Endometrial microvascular endothelial cells (primary cell): ENCODE measurements around the gene HSPG2. TPM values are rescaled to one million over a fixed set of nuclear protein-coding genes. Genes with fewer than 3 reads are reported as not detected.
"Not testable (repeated sequence)": the region's sequence is repeated elsewhere in the genome, so short reads cannot be mapped to it uniquely, and the experiment has no call there.

Experiments used
- in situ Hi-C: cut with HindIII; loops from 2 replicates; pipeline ENCODE4 v1.10.0; 2017; ENCODE audit warnings: low sequenced_read_pairs, low pct_unique_long_range_greater_than_20kb; ENCODE audit errors: inconsistent ontology term
- total RNA-seq: library from RNA; depleted of rRNA; stranded (reverse); fragments of >200 nt; gene quantifications from one replicate; pipeline ENCODE4 v1.2.3, GENCODE V29; 2015; ENCODE audit errors: inconsistent ontology term

The HSPG2 gene
- total RNA-seq, 1 donor from 2014 or later, result 464 TPM

GRCh38 chr1:21919520-21919919, 17.6 kb downstream of the HSPG2 start:
- in situ Hi-C loops, result no loop called here

- in situ Hi-C loops, result not testable (repeated sequence)
These were observed 19.9 kb downstream of the HSPG2 start for GRCh38 chr1:21917239-21917631.

- in situ Hi-C loops, result no loop called here
These were observed 20.5 kb downstream of the HSPG2 start for GRCh38 chr1:21916447-21917238.

- in situ Hi-C loops, result no loop called here
These were observed 22.1 kb downstream of the HSPG2 start for GRCh38 chr1:21914880-21915640.

GRCh38 chr1:21914450-21914849, 22.7 kb downstream of the HSPG2 start:
- in situ Hi-C loops, result no loop called here

- in situ Hi-C loops, result no loop called here
These were observed 23.3 kb downstream of the HSPG2 start for GRCh38 chr1:21913763-21914162.

GRCh38 chr1:21913258-21913657, 23.9 kb downstream of the HSPG2 start:
- in situ Hi-C loops, result no loop called here

GRCh38 chr1:21912038-21912758, 24.9 kb downstream of the HSPG2 start:
- in situ Hi-C loops, result no loop called here

GRCh38 chr1:21911205-21912001, 25.7 kb downstream of the HSPG2 start:
- in situ Hi-C loops, result no loop called here

GRCh38 chr1:21910558-21911204, 26.4 kb downstream of the HSPG2 start:
- in situ Hi-C loops, result no loop called here

GRCh38 chr1:21909787-21910503, 27.2 kb downstream of the HSPG2 start:
- in situ Hi-C loops, result no loop called here

GRCh38 chr1:21909286-21909759, 27.8 kb downstream of the HSPG2 start:
- in situ Hi-C loops, result no loop called here

GRCh38 chr1:21907737-21908534, 29.2 kb downstream of the HSPG2 start:
- in situ Hi-C loops, result not testable (repeated sequence)

- in situ Hi-C loops, result no loop called here
These were observed 30.1 kb downstream of the HSPG2 start for GRCh38 chr1:21907079-21907418.

GRCh38 chr1:21906173-21907078, 30.7 kb downstream of the HSPG2 start:
- in situ Hi-C loops, result no loop called here
